Brain microvascular endothelial cell (primary cell): ENCODE results near the gene SLC49A3.

ENCODE experiments used
- DNase-seq: peaks from one replicate; pipeline ENCODE4 v3.0.0-alpha.2; 2020
- H3K27ac ChIP-seq: fragments of 250-450 bp; sonication (Bioruptor Pico); 2 replicates; pipeline ENCODE4 v1.5.1; 2020; ENCODE audit warnings: mild to moderate bottlenecking, moderate library complexity
- H3K27me3 ChIP-seq: fragments of 250-450 bp; sonication (Bioruptor Pico); replicated peaks from 2 replicates; pipeline ENCODE4 v1.5.1; 2020; ENCODE audit warnings: mild to moderate bottlenecking
- H3K36me3 ChIP-seq: fragments of 250-450 bp; sonication (Bioruptor Pico); replicated peaks from 2 replicates; pipeline ENCODE4 v1.5.1; 2020; ENCODE audit warnings: mild to moderate bottlenecking
- H3K4me3 ChIP-seq: 2 replicates; pipeline ENCODE4 v1.5.1; 2011; ENCODE audit warnings: low read depth, mild to moderate bottlenecking, control low read depth, low read length, moderate library complexity
- in situ Hi-C: cut with HindIII; loops from 2 replicates; pipeline ENCODE4 v1.10.0; 2017; ENCODE audit warnings: low sequenced_read_pairs, low pct_ligation_motif_present
- TF ChIP-seq, protein P1 (sequence below): IDR thresholded peaks from 2 replicates; pipeline ENCODE4 v1.5.1; 2011; ENCODE audit warnings: low read depth, mild to moderate bottlenecking, moderate library complexity, low read length, control low read depth, inconsistent platforms; ENCODE audit errors: missing control alignments

SLC49A3 gene

DNA sequence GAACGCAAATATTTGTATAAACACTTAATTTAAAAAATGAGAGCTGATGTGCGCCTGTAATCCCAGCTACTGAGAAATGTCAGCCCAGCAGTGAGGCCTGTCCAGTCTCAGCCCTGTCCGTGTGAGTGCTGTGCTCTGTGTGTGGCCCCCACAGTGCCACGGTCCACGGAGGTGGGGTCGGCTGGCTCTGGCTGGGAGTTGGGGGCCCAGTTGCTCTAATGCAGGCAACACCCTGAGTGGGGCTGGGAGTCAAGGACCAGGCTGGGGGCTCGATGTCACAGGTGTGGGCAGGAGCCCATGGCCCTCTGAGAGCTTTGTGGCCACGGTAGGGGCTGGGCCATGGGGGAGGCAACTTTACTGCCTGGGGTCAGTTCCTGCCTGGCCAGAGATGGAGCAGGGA, 29.5 kb upstream of the SLC49A3 start:
- peaks cover 12% of the 10 kb centered on the region for H3K36me3 ChIP-seq
- TF ChIP-seq, protein P1, sequence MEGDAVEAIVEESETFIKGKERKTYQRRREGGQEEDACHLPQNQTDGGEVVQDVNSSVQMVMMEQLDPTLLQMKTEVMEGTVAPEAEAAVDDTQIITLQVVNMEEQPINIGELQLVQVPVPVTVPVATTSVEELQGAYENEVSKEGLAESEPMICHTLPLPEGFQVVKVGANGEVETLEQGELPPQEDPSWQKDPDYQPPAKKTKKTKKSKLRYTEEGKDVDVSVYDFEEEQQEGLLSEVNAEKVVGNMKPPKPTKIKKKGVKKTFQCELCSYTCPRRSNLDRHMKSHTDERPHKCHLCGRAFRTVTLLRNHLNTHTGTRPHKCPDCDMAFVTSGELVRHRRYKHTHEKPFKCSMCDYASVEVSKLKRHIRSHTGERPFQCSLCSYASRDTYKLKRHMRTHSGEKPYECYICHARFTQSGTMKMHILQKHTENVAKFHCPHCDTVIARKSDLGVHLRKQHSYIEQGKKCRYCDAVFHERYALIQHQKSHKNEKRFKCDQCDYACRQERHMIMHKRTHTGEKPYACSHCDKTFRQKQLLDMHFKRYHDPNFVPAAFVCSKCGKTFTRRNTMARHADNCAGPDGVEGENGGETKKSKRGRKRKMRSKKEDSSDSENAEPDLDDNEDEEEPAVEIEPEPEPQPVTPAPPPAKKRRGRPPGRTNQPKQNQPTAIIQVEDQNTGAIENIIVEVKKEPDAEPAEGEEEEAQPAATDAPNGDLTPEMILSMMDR, result no peak
- no peaks in the 10 kb centered on the region for H3K27me3 ChIP-seq
- no peak overlapping the region for H3K27ac ChIP-seq
- no peak for DNase-seq
- in situ Hi-C loops, result no loop called here
- no peak overlapping the region for H3K4me3 ChIP-seq

DNA sequence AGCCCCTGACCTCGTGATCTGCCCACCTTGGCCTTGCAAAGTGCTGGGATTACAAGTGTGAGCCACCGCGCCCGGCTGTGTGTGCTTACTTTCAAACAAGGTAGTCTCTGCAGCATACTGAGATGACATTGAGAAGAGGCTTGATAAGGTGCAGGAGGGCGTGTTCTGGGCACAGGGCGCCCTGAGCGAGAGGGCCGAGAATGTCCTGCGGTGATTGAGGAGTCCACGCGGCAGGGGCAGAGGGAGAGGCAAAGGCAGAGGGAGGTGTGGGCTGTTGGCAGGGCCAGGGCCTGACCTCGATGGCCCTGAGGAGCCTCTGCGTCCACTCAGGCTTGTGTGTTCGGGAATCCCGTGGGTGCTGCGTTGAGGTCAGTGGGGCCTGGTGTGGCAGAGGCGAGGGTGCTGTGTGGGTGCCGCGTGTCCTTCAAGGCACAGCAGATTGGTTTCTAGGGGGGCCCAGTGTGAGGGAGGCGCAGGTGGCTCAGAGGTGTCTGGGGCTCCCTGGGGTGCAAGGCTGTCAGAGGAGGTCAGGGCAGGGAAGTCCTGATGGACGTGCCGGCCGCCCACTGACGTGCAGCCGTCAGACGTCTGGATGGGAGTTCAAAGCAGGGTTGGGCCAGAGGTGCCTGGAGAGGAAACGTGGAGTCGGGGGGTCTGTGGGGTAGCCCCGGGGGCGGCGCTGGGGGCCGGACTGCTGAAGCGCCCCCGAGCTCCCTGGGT, 28.8 kb upstream of the SLC49A3 start:
- TF ChIP-seq, protein P1, result no peak
- H3K27ac ChIP-seq, result no peak overlapping the region
- DNase-seq, result no peak
- no peaks in the 10 kb centered on the region for H3K27me3 ChIP-seq
- in situ Hi-C loops, result no loop called here
- H3K4me3 ChIP-seq, result no peak overlapping the region
- H3K36me3 ChIP-seq, result peaks cover 6% of the 10 kb centered on the region

DNA sequence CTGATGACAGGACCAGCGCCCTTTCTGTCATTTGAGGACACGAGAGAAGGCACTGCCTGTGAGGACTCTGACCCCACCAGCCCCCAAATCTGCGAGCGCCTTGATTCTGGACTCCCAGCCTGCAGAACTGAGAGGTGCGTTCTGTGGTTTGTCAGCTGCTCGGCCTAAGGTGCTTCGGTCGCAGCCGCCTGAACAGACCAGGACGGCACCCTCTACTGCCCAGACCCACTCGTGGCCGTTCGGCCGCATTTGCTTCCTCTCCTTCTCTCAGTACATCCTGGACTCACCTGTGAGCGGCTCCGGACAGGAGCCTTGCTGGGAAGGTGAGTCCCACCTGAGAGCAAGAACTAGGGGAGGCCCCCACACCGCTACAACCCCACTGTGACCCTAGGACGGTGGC, 25.1 kb upstream of the SLC49A3 start:
- in situ Hi-C loops, result no loop called here
- TF ChIP-seq, protein P1, result no peak

DNA sequence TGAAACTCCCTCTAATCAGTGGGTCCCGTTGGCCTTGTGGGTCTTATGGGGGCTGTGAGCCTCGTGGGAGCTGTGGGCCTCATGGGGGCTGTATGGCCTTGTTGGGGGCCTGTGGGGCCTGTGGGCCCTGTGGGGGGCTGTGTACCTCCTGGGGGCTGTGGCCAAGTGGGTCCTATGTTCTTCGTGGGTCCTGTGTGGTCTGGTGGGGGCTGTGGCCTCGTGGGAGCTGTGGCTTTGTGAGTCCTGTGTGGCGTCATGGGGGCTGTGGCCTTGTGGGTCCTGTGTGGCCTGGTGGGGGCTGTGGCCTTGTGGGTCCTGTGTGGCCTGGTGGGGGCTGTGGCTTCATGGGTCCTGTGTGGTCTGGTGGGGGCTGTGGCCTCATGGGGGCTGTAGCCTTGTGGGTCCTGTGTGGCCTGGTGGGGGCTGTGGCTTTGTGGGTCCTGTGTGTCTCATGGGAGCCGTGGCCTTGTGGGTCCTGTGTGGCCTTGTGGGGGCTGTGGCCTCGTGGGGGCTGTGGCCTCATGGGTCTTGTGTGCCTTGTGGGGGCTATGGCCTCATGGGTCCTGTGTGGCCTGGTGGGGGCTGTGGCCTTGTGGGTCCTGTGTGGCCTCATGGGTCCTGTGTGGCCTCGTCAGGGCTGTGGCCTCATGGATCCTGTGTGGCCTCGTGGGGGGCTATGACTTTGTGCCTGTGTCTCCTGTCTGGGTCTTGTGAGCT, 24.1 kb upstream of the SLC49A3 start:
- Histone ChIP-seq H3K4me3 (no peak overlapping the region), H3K36me3 (peaks cover 9% of the 10 kb centered on the region), H3K27ac (no peak overlapping the region), H3K27me3 (no peaks in the 10 kb centered on the region)
- in situ Hi-C loops, result no loop called here
- TF ChIP-seq, protein P1, result no peak
- no peak for DNase-seq

More for the DNA sequence above, 25.1 kb upstream of the SLC49A3 start:
- H3K36me3 ChIP-seq, result peaks cover 6% of the 10 kb centered on the region
- no peaks in the 10 kb centered on the region for H3K27me3 ChIP-seq
- no peak overlapping the region for H3K27ac ChIP-seq
- no peak for DNase-seq
- H3K4me3 ChIP-seq, result no peak overlapping the region

DNA sequence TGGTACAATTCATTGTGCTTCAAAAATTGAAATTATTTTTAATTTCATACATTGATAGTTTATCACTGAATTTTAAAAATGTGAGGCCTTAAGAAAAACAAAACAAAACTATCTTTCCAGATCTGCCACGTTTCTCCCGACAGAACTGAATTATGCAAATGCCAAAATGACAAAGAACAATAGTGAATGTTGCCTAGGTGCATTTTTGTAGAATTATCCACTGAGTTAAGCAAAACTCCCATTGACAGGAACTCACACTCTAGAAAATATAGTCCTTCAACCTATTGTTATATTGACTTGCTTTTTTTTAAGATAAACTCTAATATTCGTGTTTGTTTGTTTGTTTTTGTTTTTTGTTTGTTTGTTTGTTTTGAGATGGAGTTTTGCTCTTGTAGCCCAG, 23.1 kb upstream of the SLC49A3 start:
- Histone ChIP-seq H3K27me3 (no peaks in the 10 kb centered on the region), H3K36me3 (peaks cover 9% of the 10 kb centered on the region)
- in situ Hi-C loops, result no loop called here

More for the DNA sequence above, 23.1 kb upstream of the SLC49A3 start:
- H3K27ac ChIP-seq, result no peak overlapping the region
- TF ChIP-seq, protein P1, result no peak
- DNase-seq, result no peak
- no peak overlapping the region for H3K4me3 ChIP-seq
